ENCODE results near the gene CNTNAP2.

DNA sequence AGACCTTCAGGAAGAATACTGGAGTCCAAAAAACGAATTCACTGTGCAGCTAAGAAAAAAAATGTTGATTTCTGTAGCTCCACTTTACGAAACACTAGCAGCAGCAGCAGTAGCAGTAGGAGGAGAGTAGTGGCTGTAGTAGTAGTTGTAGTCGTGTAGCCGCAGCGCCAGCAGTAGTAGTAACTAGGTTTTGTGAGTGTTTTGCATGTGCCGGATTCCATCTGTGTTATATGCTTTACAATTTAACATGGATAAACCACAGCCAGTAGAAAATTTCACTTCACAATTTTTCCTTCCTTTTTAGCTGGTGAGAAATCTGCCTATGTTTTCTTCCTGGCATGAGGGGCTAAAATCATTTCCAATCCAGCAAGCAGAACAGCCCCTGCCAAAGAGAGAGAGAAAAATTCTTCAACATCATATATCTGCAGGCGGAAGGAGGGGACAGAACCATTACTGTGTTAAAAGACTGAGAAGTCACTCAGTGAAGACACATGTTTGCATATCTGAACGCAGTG, 2325.6 kb downstream of the CNTNAP2 start:
- TF ChIP-seq POLR2A (IDR thresholded peaks at IDR 0.05; ENCODE audit: low read length) (no peak), GATA1 (IDR thresholded peaks at IDR 0.05; ENCODE audit: low read depth, low read length) (no peak)
